HFF-Myc (cell line): ENCODE data around the gene CUX1.
"Not testable (repeated sequence)": the region's sequence is repeated elsewhere in the genome, so short reads cannot be mapped to it uniquely, and the experiment has no call there.

Experiments used
- DNase-seq: peaks from one replicate; pipeline ENCODE4 v3.0.0-alpha.2; 2011; ENCODE audit warnings: low read depth; ENCODE audit errors: extremely low read depth
- H3K4me3 ChIP-seq: replicated peaks from 2 replicates; pipeline ENCODE4 v1.5.1; 2011; ENCODE audit warnings: low read depth, mild to moderate bottlenecking, control low read depth, low read length
- TF ChIP-seq, protein P1 (sequence below): IDR thresholded peaks from 2 replicates; pipeline ENCODE4 v1.5.1; 2012; ENCODE audit warnings: mild to moderate bottlenecking, low read depth, low read length, control low read depth; ENCODE audit errors: missing control alignments

CUX1 gene

DNA sequence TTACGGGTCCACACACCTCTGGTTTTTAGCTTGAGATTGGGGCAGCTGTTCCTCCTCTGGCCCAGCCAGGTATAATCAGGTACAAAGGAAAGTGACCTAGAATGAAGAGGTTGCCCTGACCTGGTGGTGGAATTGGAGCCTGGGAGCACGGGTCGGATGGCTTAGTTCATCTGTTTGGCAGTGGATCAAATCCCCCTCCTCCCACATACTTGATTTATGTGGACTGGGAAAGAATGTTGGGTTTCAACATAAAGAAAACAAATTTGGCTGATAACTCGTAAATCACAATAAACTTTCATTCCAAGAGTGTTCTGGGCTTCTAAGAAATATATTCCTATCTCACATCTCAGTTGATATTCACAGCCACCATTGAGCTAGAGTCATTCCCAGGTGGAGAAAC is 186.8 kb downstream of the CUX1 start:
- TF ChIP-seq, protein P1, sequence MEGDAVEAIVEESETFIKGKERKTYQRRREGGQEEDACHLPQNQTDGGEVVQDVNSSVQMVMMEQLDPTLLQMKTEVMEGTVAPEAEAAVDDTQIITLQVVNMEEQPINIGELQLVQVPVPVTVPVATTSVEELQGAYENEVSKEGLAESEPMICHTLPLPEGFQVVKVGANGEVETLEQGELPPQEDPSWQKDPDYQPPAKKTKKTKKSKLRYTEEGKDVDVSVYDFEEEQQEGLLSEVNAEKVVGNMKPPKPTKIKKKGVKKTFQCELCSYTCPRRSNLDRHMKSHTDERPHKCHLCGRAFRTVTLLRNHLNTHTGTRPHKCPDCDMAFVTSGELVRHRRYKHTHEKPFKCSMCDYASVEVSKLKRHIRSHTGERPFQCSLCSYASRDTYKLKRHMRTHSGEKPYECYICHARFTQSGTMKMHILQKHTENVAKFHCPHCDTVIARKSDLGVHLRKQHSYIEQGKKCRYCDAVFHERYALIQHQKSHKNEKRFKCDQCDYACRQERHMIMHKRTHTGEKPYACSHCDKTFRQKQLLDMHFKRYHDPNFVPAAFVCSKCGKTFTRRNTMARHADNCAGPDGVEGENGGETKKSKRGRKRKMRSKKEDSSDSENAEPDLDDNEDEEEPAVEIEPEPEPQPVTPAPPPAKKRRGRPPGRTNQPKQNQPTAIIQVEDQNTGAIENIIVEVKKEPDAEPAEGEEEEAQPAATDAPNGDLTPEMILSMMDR = no peak
- DNase-seq = no peak
- no peak overlapping the region for H3K4me3 ChIP-seq

GRCh38 chr7:102004848-102005247 is 187.4 kb downstream of the CUX1 start:
- DNase-seq = no peak
- H3K4me3 ChIP-seq = no peak overlapping the region
- TF ChIP-seq, protein P1 = no peak

GRCh38 chr7:102005933-102006480 is 188.6 kb downstream of the CUX1 start:
- TF ChIP-seq, protein P1 = no peak

DNA sequence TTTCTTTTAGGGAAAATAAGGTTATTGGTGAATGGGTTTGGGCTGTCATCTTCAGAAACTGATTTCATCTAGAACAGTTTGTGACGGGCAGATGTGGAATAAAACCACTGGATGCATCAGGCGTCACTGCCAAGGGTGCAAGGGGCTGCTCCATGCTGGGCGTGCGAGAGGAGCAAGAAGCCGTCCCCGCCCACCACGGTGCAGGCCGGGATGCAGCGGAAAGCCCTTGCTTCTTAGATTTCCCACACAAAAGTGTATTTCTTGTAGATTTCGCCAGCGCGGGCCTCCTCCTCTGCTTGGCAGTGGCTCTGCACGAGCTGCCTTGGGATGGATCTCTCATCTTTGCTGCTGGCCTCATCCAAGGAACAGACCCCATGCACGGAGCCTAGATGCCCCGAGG is 189.3 kb downstream of the CUX1 start:
- TF ChIP-seq, protein P1 = no peak
- DNase-seq = no peak
- no peak overlapping the region for H3K4me3 ChIP-seq

More at GRCh38 chr7:102005933-102006480, 188.6 kb downstream of the CUX1 start:
- DNase-seq = no peak
- no peak overlapping the region for H3K4me3 ChIP-seq

DNA sequence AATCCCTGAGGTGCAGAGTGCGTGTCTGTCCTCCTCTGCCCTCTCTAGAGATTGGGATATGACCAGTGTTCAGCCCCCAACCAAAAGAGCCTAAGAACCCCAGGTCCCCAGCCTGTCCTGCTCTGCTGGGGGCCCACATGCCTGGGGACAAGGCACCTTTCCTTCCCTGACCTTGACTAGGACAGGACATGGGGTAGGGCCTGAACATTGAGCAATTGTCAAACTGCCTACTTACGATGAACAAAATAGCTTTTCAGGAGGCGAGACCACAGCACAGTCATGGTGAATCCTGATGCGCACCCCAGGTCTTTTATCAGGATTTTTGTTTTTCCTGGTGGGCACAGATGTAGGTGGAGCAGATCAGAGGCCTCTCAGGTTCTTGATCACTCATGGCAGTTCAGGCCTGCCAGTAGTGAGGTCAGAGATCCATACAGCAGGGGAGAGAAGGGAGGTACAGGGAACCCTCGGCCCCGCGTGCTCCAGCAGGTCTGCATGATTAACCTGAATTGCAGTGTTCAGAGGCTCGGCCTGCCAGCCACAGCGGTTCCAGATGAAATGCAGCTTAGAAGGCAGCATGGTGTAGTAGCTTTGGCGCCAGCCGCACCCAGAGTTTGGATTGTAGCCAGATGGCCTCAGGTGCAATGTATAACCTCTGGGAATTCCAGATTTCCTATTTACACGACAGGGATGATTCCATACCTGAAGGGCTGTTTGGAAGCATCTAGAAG is 191.3 kb downstream of the CUX1 start:
- TF ChIP-seq, protein P1 = no peak

DNA sequence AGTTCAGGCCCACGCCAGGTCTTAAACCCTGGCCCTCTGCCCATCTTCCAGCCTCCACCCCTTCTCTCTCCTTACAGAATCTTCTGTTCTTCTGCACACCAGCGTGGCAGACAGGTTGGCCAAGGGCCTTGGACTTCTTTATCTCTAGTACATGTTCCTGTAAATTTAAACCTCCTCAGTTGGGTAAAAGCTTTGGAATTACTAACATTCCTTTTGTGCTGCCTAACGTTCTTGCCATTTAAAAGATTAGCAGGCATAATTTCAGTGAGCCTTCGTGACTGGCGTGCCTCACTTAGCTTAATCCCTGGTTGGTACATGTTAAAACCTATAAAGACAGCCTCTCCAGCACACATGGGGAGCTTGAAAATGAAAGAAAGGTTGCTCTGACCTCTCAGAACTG is 192.2 kb downstream of the CUX1 start:
- TF ChIP-seq, protein P1 = no peak
- H3K4me3 ChIP-seq = no peak overlapping the region
- DNase-seq = no peak

More for the DNA sequence above, 191.3 kb downstream of the CUX1 start:
- no peak overlapping the region for H3K4me3 ChIP-seq
- DNase-seq = no peak

- not testable (repeated sequence) for H3K4me3 ChIP-seq, DNase-seq
Observed at GRCh38 chr7:102012112-102012830, 194.8 kb downstream of the CUX1 start.
